Skeletal muscle tissue (tissue), 4 donors: ENCODE data around the gene LRRC8E. TPM values are rescaled to one million over a fixed set of nuclear protein-coding genes. Genes with fewer than 3 reads are reported as not detected.
A peak's percentile ranks its signal among the peaks of the same experiment; 100 is the strongest.
"Not testable (repeated sequence)": the region's sequence is repeated elsewhere in the genome, so short reads cannot be mapped to it uniquely, and the experiment has no call there.

Experiments used
- H3K27ac ChIP-seq: one replicate; pipeline ENCODE4 v1.7.0; 2013; ENCODE audit warnings: mild to moderate bottlenecking, low read depth, low read length, inconsistent platforms
- H3K27me3 ChIP-seq, 3 donors: one replicate each; pipeline ENCODE4 v1.7.0; 2013; ENCODE audit warnings: low read length in 3 of 3; ENCODE audit not compliant: control insufficient read depth in 3 of 3, insufficient read depth in 3 of 3
- H3K36me3 ChIP-seq, 3 donors: one replicate each; pipeline ENCODE4 v1.7.0; 2013; ENCODE audit warnings: low read length in 3 of 3; ENCODE audit not compliant: control insufficient read depth in 3 of 3, insufficient read depth in 3 of 3
- H3K4me1 ChIP-seq, 3 donors: one replicate each; pipeline ENCODE4 v1.7.0; 2013; ENCODE audit warnings: low read length in 3 of 3, mild to moderate bottlenecking in 3 of 3; ENCODE audit not compliant: control insufficient read depth in 3 of 3, insufficient read depth in 3 of 3
- H3K4me3 ChIP-seq, 3 donors: one replicate each; pipeline ENCODE4 v1.7.0; 2013; ENCODE audit warnings: low read length in 3 of 3
- H3K9ac ChIP-seq, 3 donors: one replicate each; pipeline ENCODE4 v1.7.0; 2013; ENCODE audit warnings: low read length in 3 of 3, mild to moderate bottlenecking in 3 of 3, moderate library complexity in 2 of 3, low read depth in 1 of 3
- H3K9me3 ChIP-seq, 3 donors: one replicate each; pipeline ENCODE4 v1.7.0; 2013; ENCODE audit warnings: low read length in 3 of 3; ENCODE audit not compliant: control insufficient read depth in 3 of 3
- total RNA-seq: library from RNA; depleted of rRNA; stranded (reverse); fragments of >200 nt; gene quantifications from one replicate; pipeline ENCODE4 v1.2.3, GENCODE V29; 2014
- donor health status: Osteomylitis.

LRRC8E gene
- total RNA-seq, 1 donor from 2014 or later = under 0.01 TPM

DNA sequence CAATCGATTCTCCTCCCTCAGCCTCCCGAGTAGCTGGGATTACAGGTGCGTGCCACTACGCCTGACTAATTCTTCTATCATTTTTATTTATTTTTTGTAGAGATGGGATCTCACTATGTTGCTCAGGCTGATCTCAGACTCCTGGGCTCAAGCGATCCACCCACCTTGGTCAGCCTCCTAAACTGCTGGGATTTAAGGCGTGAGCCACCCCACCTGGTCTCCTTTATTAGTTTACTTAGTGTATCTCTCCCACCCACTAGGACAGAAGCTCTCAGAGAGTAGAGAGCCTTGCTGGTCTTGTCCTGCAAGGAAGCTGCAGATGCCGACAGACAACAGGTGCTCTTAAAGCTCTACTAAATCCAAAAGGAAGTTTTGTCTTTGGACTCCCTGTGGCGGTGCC lies 2.5 kb upstream of the LRRC8E start:
- Histone ChIP-seq H3K9ac (no peak overlapping the region), H3K27ac (no peak overlapping the region), H3K27me3 (peaks cover 18 to 23% (median 19%) of the 10 kb centered on the region in 3 donors), H3K4me1 (no peaks in the 10 kb centered on the region), H3K9me3 (no peaks in the 10 kb centered on the region), H3K4me3 (no peak overlapping the region), H3K36me3 (no peaks in the 10 kb centered on the region)

DNA sequence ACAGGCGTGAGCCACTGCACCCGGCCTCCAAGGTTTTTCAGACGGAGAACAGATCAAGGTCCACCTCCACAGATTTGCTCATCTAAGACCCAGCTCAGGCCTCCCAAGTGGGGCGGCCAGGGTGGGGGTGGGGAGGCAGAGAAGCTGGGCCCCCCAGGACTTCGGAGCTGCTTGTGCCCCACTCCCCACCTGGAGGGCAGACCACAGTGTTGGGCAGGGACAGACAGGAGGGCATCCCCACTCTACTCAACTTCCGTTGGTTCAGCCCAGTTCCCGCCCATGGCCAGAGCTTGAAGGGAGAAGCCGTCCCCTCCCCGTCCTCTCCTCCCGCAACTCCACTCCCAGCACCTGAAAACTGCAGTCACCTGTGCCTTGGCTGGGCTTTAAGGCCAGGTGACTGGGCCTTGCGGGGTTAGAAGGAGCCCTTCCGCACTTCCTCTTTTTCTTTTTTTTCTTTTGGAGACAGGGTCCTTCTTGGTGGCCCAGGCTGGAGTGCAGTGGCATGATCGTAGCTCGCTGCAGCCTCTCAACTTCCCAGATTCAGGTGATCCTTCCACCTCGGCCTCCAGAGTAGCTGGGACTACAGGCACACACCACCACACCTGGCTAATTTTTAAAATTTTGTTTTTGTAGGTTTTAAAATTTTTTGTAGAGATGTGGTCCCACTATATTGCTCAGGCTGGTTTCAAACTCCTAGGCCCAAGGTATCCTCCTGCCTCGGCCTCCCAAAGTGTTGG lies 734 bp upstream of the LRRC8E start:
- no peak overlapping the region for H3K4me3 ChIP-seq

DNA sequence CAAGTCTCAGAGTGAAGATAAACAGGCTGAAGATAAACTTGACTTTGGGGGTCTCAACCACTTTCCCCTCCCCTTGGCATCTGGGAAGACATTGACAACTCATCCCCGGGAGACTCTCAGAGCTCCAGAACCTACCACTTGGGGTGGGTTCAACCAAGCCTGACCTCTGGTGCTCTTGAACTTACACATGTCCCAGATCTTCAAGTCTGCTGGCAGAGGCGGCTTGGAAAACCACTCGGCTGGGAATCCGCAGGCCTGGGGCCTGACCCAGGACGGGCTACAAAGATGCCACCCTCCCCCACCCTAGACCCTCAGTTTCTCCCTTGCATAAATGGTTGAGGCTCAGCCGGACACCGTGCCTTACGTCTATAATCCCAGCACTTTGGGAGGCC lies 512 bp downstream of the LRRC8E start:
- Histone ChIP-seq H3K27me3 (peaks cover 19 to 31% (median 25%) of the 10 kb centered on the region in 3 donors), H3K36me3 (no peaks in the 10 kb centered on the region), H3K4me1 (no peaks in the 10 kb centered on the region), H3K9ac (no peak overlapping the region), H3K4me3 (no peak overlapping the region), H3K27ac (no peak overlapping the region), H3K9me3 (no peaks in the 10 kb centered on the region)

More for the DNA sequence above, 734 bp upstream of the LRRC8E start:
- H3K9me3 ChIP-seq = no peaks in the 10 kb centered on the region
- no peak overlapping the region for H3K27ac ChIP-seq
- H3K36me3 ChIP-seq = no peaks in the 10 kb centered on the region
- H3K27me3 ChIP-seq = peaks cover 18 to 27% (median 21%) of the 10 kb centered on the region in 3 donors
- no peaks in the 10 kb centered on the region for H3K4me1 ChIP-seq
- H3K9ac ChIP-seq = no peak overlapping the region

DNA sequence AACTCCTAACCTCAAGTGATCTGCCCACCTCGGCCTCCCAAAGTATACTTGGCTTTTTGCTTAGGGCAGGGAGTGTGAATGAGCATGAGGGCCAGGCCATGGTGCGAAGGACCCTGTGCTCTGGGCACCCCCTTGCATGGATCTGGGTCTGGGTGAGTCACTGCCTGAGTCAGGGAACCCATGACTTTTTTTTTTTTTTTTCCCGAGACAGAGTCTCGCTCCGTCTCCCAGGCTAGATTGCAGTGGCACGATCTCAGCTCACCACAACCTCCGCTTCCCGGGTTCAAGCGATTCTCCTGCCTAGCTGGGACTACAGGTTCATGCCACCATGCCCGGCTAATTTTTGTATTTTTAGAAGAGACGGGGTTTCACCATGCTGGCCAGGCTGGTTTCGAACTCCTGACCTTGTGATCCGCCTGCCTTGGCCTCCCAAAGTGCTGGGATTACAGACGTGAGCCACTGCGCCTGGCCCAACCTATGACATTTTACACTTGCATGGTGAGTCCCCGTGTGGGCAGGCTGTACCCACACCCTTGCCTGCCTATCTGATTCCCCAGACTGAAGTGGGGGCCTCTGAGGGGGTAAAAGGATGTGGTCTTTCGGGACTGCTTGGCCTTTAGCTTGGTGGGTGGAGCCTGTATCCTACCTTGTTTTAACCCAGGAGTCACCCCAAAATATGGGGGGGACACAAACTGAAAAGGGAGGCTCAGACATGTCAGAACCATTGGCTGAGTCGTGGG lies 5.2 kb downstream of the LRRC8E start:
- not testable (repeated sequence) for H3K9me3 ChIP-seq, H3K27ac ChIP-seq, H3K4me3 ChIP-seq, H3K9ac ChIP-seq, H3K36me3 ChIP-seq, H3K4me1 ChIP-seq
- peaks cover 21 to 37% (median 28%) of the 10 kb centered on the region in 3 donors for H3K27me3 ChIP-seq

DNA sequence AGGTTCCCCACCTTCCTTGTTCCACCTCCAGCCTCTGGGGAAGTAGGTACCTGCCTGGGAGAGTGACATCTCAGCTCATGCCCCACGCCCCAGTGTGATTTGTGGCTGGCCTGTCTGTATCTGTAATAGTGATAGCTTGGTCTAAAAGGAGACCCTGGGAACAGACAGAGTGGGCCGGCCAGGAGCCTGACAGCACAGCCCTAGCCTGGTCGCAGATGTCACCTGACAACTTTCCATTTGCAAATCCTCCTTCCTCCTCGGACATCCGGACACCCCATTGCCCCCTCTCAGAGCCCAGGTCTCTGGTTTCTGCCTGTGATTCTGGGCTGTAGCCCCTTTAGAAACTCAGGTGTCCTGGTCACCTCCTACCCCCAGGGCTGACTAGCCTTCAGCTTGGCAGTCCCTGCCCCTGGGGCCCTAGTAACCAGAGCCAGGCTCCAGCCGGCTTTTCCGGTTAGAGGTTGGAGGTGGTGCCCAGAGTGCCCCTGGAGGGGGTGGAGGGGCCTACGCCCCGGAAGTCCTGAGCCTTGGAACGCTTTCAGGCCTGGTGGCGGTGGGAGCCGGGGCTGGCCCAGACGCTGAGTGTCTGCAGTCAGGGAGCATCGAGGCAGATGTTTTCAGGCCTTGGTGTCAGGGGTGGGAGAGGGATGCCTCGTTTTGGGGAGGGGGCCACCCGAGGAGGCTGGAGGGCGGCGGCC lies 6.5 kb downstream of the LRRC8E start:
- H3K36me3 ChIP-seq = no peaks in the 10 kb centered on the region
- no peaks in the 10 kb centered on the region for H3K4me1 ChIP-seq
- no peak overlapping the region for H3K27ac ChIP-seq
- H3K9me3 ChIP-seq = peaks cover 0 to 2% (median 0%) of the 10 kb centered on the region in 3 donors
- H3K27me3 ChIP-seq = peaks cover 16 to 37% (median 19%) of the 10 kb centered on the region in 3 donors
- no peak overlapping the region for H3K4me3 ChIP-seq
- H3K9ac ChIP-seq = no peak overlapping the region

DNA sequence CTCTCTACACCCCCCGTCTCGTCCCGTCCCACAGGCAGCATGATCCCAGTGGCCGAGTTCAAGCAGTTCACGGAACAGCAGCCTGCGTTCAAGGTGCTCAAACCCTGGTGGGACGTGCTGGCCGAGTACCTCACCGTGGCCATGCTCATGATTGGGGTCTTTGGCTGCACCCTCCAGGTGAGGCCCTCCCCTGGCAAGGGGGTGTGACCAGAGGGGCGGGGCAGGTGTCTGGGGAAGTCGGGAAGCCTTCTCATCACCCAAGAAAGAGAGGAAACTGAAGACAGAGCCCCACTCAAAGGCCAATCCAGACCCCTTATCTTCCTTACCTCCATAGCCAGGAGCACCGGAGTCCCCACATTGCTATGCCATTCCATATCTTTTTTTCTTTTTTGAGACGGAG lies 7.3 kb downstream of the LRRC8E start:
- H3K9ac ChIP-seq = no peak overlapping the region
- H3K36me3 ChIP-seq = no peaks in the 10 kb centered on the region
- H3K27ac ChIP-seq = no peak overlapping the region
- H3K4me1 ChIP-seq = peaks cover 4 to 6% (median 5%) of the 10 kb centered on the region in 3 donors
- H3K4me3 ChIP-seq = no peak overlapping the region
- H3K9me3 ChIP-seq = peaks cover 0 to 2% (median 0%) of the 10 kb centered on the region in 3 donors
- peaks cover 16 to 33% (median 19%) of the 10 kb centered on the region in 3 donors for H3K27me3 ChIP-seq

DNA sequence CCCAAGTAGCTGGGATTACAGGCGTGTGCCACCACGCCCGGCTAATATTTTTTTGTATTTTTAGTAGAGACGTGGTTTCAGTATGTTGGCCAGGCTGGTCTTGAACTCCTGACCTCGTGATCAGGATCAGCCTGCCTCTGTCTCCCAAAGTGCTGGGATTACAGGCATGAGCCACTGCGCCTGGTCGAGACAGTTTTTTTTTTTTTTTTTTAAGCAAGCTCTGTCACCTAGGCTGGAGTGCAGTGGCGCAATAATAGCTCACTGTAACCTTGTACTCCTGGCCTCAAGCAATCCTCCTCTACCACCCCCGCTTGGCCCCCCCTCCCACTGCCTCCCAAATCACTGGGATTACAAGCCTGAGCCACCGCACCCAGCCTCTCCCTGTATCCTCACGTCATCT lies 9.0 kb downstream of the LRRC8E start:
- Histone ChIP-seq H3K27me3 (peaks cover 16 to 32% (median 17%) of the 10 kb centered on the region in 3 donors), H3K9me3 (peaks cover 0 to 2% (median 0%) of the 10 kb centered on the region in 3 donors), H3K36me3 (no peaks in the 10 kb centered on the region), H3K9ac (no peak overlapping the region), H3K4me3 (no peak overlapping the region), H3K4me1 (peaks cover 5 to 10% (median 9%) of the 10 kb centered on the region in 3 donors), H3K27ac (no peak overlapping the region)

DNA sequence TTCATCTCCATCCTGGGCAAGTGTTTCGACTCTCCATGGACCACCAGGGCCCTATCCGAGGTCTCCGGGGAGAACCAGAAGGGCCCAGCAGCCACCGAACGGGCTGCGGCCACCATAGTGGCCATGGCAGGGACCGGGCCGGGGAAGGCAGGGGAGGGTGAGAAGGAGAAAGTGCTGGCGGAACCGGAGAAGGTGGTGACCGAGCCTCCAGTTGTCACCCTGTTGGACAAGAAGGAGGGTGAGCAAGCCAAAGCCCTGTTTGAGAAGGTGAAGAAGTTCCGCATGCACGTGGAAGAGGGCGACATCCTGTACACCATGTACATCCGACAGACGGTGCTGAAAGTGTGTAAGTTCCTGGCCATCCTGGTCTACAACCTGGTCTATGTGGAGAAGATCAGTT lies 10.7 kb downstream of the LRRC8E start:
- no peak overlapping the region for H3K4me3 ChIP-seq
- peaks cover 0 to 2% (median 0%) of the 10 kb centered on the region in 3 donors for H3K9me3 ChIP-seq
- H3K27ac ChIP-seq = no peak overlapping the region
- H3K4me1 ChIP-seq = peaks cover 12 to 19% (median 19%) of the 10 kb centered on the region in 3 donors
- H3K36me3 ChIP-seq = no peaks in the 10 kb centered on the region
- peaks cover 12 to 23% (median 14%) of the 10 kb centered on the region in 3 donors for H3K27me3 ChIP-seq
- H3K9ac ChIP-seq = no peak overlapping the region

DNA sequence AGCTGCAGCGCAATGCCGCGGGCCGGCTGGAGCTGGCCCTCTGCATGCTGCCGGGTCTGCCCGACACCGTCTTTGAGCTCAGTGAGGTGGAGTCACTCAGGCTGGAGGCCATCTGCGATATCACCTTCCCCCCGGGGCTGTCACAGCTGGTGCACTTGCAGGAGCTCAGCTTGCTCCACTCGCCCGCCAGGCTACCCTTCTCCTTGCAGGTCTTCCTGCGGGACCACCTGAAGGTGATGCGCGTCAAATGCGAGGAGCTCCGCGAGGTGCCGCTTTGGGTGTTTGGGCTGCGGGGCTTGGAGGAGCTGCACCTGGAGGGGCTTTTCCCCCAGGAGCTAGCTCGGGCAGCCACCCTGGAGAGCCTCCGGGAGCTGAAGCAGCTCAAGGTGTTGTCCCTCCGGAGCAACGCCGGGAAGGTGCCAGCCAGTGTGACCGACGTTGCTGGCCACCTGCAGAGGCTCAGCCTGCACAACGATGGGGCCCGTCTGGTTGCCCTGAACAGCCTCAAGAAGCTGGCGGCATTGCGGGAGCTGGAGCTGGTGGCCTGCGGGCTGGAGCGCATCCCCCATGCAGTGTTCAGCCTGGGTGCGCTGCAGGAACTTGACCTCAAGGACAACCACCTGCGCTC lies 11.6 kb downstream of the LRRC8E start:
- no peak overlapping the region for H3K4me3 ChIP-seq
- H3K36me3 ChIP-seq = peaks cover 0 to 4% (median 2%) of the 10 kb centered on the region in 3 donors
- peaks cover 0 to 2% (median 0%) of the 10 kb centered on the region in 3 donors for H3K9me3 ChIP-seq
- peak overlapping the region in 1 of 3 donors; percentile 57 for H3K9ac ChIP-seq
- peaks cover 3 to 14% (median 8%) of the 10 kb centered on the region in 3 donors for H3K27me3 ChIP-seq
- H3K27ac ChIP-seq = no peak overlapping the region
- H3K4me1 ChIP-seq = peaks cover 19 to 26% (median 25%) of the 10 kb centered on the region in 3 donors
